ENCODE measurements around the gene SPNS2.

- no peak for TF ChIP-seq CTCF (IDR thresholded peaks at IDR 0.05)
- no peak for TF ChIP-seq ZFX (IDR thresholded peaks at IDR 0.05; ENCODE audit: borderline replicate concordance)
These were observed 40.3 kb downstream of the SPNS2 start for GRCh38 chr17:4539025-4539424.

Measured in 22Rv1 (cell line).